AG08395 (cell line): Measurements from ENCODE around the gene DNAH2.

Experiments
- DNase-seq: peaks from one replicate; pipeline ENCODE4 v3.0.0; 2012; ENCODE audit warnings: mixed read lengths, low spot score

DNAH2 gene

DNA sequence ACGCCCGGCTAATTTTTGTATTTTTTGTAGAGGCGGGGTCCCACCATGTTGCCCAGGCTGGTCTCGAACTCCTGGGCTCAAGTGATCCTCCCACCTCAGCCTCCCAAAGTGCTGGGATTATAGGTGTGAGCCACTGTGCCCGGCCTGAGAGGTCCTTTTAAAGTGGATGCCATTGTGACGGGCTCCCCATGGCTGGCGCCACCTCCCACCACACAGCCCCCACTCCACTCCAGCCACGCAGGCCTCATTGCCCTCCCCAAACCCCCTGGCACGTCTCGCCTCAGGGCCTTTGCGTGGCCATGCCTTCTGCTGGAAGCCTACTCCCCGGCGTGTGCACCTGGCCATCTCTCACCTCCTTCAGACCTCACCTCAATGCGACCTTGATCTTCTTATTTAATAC is 104.6 kb downstream of the DNAH2 start:
- DNase-seq, result no peak

DNA sequence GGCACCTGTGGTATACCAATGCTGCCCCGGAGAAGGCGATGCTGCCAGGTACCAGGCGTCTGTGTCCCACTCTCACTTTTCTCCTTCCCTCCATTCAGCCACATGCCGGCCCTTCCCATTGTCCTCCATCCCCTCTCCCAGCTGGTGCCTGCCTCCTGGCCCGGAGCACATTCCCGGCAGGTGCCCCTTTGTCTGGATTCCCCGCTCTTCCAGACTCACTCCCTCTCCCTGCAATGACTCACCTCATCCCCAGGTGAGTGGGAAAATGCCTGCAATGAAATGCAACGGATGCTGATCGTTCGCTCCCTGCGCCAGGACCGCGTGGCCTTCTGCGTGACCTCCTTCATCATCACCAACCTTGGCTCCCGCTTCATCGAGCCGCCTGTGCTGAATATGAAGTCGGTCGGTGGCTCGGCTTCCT is 106.0 kb downstream of the DNAH2 start:
- DNase-seq, result no peak

DNA sequence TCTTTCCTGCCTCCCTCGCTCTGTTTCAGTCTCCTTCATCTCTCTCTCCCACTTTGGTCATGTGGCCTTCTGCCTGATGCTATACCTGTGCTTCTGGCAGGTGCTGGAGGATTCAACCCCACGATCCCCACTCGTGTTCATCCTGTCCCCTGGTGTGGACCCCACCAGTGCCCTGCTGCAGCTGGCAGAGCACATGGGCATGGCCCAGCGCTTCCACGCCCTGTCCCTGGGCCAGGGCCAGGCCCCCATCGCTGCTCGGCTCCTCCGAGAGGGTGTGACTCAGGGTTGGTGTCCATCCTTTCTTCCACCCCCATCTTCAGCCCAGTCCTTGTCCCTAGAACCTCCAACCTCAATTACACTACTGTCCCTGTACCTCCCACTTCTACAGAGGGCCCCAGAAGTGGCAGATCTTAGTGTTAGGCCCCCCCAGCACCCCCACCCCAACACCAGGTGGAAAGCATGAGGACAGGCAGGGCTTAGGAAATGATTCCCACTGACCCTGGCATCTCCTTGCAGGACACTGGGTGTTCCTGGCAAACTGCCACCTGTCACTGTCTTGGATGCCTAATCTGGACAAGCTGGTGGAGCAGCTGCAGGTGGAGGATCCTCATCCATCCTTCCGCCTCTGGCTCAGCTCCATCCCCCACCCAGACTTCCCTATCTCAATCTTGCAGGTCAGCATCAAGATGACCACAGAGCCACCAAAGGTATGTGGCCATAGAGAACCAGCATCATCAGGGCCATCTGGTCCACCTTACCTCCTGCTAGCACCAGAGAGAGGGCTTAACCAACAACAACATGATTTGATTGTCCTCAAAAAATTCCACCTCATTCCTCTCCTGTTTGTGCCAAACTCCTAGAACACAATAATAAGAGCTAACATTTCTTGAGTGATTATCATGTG is 106.7 kb downstream of the DNAH2 start:
- no peak for DNase-seq

DNA sequence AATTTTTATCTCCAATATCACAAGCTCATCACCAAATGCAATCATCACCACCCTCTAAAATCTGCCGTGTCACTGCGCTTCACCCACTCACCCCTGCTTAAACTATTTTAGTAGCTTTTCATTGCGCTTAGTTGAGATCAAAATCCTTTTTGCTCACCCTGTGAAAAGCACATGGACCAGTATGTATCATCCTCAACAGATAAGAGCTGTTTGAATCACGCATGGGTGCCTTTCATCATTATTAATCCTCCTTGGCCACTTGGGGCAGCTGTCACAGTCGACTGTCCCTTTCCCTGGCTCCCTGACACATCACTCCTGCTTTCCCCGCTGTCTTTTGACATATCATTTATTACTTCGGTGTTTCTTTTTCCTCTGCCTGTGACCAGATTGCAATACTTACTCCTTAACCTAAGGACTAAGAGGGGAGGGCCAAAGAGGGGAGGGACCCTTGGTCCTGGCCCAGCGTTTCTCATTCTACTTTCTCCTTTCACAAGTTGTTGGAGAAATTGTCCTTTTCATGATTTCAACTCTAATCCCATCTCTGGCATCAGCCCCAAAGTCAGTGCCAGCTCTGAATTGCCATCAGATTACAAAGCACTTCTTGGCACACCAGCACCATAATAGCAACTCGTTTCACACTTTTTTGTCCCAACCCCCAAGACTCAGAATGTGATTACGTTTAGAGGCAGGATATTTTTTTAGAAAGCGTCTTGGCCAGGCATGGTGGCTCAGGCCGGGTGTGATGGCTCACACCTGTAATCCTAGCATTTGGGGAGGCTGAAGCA is 107.9 kb downstream of the DNAH2 start:
- peak; percentile 33 for DNase-seq

DNA sequence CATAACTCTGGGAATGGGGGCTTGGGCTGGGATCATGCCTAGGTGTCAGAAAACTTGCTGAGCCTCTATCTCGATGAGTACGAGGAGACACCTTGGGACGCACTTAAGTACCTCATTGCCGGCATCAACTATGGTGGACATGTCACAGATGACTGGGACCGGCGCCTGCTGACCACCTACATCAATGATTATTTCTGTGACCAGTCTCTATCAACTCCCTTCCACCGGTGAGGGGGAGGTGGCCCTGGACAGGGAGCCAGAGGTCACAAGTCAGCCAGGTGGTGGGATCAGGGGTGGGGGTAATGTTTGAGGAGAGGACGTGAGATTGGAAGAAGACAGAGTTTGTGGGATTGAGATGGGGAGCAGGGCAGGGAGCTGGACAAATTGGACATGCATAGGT is 113.1 kb downstream of the DNAH2 start:
- DNase-seq, result no peak

DNA sequence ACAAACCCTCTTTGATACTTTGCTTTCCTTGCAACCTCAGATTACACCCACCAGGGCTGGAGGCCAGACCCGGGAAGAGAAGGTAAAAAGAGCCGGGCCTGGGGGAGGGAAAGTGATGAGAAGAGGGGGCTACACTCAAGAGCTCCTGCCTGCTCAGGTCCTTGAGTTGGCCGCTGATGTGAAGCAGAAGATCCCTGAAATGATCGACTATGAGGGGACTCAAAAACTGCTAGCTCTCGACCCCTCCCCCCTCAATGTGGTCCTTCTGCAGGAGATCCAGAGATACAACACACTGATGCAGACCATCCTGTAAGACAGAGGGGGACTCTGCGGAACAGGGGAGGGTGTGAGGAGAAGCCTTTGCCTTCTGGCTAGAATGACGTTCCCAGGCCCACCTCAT is 113.7 kb downstream of the DNAH2 start:
- no peak for DNase-seq

- no peak for DNase-seq
Observed at GRCh38 chr17:7832431-7832830, 114.9 kb downstream of the DNAH2 start.

DNA sequence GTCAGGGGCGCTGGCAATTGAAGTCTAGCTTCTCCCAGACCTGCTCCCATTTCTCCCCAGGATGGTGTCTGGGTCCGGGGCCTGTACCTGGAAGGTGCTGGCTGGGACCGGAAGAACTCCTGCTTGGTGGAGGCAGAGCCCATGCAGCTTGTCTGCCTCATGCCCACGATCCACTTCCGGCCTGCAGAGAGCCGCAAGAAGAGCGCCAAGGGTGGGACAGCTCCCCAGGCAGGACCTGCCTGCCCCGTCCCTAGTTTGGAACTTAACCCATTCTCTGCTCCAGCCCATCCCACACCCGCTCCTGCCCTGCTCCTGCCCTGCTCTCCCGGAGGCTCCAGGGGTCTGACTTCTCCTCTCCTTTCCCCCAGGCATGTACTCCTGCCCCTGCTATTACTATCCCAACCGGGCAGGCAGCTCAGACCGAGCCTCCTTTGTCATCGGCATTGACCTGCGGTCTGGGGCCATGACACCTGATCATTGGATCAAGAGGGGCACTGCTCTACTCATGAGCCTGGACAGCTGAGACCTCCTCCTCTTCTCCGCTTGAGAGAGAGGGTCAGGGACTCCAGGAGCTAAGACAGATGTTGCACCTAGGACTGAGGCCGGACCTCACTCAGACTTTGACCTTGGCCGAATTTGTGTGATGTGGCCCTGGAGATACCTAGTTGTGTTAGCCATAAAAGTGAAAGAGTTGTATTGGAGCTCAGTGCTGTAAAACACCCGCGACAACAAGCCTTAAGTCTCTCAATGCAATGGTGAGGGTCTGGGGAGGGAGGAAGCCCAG is 115.7 kb downstream of the DNAH2 start:
- DNase-seq, result no peak

- DNase-seq, result peak; percentile 93
Observed at GRCh38 chr17:7833795-7834541, 116.4 kb downstream of the DNAH2 start, which contains the start of gene KDM6B. Gene KDM6B (plus strand): TSS chr17:7834217. CDS start chr17:7845555, 11,338 bp downstream.

DNA sequence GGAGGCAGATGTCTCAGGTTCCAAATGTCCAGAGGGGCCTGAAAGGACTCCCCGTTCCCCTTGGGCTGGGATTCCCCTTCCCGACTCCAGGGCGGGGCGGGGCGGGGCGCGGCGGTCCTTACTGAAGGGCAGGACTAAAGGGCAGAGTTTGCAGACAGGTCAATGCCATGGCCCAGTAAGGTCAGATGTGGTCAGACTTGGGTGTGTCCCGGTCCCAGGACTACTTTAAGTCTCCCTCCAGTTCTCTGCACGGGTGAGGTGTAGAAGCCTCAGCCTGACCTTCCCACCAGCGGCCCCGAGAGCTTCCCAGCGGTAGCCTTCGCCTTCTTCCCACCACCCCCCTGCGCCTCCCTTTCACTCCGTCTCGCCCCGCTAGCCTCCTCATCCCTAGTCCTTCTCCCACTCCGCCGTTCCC is 117.0 kb downstream of the DNAH2 start:
- no peak for DNase-seq

DNA sequence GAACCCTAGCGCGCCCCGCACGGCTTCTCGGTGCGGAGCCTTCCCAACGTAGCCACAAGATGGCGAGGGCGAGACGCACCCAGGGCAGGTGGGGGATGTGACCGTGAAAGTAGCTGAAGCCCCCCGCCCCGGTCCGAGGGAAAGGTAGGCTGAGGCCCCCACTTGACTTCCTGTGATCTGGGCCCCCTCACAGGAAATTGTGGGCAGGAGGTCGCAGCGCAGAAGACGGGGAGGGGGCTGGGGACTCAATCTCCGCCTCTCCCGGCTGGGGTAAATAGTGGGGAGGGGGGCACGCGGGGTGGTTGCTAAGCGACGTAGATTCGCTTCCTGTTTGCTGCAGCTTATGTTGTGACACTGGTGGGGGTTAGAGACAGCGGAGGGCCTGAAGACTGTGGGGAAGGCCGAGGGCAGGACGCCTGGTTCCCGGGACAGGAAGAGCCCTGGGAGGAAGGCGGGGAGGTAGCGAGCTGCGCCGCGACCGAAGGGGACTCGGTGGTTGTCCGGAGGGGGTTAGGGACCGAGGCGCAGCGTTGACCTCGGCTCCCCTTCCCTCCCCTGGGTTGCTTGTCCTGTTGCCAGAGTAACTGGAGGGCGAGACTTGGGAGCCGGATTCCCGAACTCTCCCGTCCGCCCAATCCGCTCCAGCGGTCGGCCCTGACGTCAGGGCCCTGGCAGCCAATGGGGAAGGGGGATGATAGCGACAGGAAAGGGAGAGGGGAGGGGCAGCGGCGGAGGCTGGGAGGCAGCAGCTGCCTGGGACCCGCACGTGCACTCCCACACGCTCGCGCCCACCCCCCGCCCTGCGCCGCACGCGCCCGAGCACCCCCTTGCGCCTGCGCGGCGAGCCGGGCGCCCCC is 117.6 kb downstream of the DNAH2 start:
- peak; percentile 96 for DNase-seq

DNA sequence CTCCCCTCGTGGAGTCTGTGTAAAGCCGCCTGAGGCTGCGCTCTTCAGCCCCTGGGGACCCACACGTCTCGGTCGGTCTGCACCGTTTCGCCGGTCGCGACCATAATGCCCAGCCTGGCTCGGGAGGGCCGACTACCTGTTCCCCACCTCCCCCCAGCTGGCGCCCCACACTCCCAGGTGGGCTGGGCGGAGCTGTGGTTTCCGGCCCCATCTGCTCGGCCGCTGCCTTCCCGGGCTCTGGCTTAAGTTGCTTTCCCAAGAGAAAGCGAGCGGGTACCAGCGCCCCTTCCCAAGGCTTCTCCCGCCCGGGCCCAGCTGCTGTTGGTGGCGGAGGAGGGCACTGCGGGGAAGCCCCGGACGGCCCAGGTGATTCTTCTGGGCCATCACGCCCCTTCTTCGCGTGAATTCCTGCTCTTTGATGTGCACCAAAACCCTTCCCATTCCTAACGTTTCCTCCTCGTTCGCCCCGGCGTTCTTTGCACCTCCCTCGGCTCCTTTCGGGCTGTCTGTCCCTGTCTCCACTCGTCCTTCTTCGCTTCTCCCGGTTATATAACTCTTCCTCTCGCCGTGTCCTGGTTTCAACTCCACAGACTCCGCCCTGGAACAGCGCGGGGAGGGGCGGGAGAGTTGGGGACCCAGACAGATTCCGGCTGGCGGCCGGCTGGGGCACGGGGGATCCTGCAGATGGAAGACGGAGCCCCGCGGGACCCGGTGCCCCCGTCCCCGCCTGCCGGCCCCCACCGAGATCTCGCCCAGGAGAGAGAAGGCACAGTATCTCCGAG is 118.5 kb downstream of the DNAH2 start:
- DNase-seq, result peak; percentile 43

- DNase-seq, result peak; percentile 66
Observed at GRCh38 chr17:7836596-7837407, 119.3 kb downstream of the DNAH2 start.

GRCh38 chr17:7837408-7838088 is 120.0 kb downstream of the DNAH2 start:
- DNase-seq, result no peak

DNA sequence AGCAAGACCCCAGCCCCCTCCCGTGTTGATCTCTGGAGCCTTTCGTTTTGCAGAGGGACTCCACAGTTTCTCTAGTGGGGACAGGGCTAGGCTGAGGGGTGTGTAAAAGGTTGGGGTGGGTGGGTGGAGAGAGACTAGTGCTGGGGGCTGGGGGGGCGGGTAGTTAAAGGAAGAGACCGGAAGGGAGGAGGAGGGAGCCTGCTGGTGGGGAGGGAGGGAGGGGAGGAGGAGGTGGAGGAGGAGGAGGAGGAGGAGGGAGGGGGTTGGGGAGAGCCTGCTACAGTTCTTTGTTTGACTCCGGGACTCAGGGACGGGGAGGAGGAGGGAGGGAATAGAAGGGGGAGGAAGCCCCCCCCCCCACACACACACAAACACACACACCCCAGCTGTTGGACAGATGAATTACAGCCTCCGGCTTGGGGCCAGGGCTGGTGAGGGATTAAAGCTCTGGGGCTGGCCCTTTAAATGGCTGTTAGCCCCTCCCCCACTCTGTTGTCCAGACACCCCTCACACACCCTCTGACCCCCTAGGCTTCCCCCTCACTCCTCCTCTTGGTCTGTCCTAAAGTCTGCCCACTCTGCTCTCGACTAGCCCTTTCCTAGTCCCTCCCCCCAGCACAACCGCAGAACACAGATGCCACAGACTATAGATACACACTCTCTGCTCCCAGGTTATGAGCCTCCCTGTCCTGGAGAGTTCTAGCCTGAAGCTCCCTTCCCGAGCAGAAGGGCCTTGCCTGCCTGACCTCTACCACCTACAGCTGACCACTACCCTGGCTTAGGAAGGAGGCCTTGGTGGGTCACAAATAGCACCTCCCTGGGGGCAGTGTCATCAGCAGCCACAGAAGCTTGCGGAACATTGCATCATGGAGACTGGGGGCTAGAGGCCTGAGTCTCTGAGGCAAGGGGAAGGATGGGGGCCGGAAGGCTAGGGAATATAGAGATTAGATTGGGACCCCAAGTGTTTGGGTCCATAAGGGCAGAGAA is 120.8 kb downstream of the DNAH2 start:
- DNase-seq, result no peak

- DNase-seq, result no peak
Observed at GRCh38 chr17:7839190-7839875, 121.8 kb downstream of the DNAH2 start.
